SK-N-SH treated with all-trans-retinoic acid at 6 μM for 48 hours (cell line): ENCODE measurements around the gene SLK.
A peak's percentile ranks its signal among the peaks of the same experiment; 100 is the strongest.

Experiments
- ATAC-seq: fragments of 200-7000 bp; cut with Tn5 transposase; 3 replicates; pipeline ENCODE4 v1.9.1; 2020; ENCODE audit warnings: mild to moderate bottlenecking, moderate library complexity
- ARNTL ChIP-seq: fragments of 450-650 bp; formaldehyde crosslinking; IDR thresholded peaks from 2 replicates; pipeline ENCODE4 v1.5.0; 2020; ENCODE audit warnings: low read depth, mild to moderate bottlenecking, moderate library complexity, borderline replicate concordance
- BACH2 ChIP-seq: fragments of 250-450 bp; sonication (Bioruptor Pico); IDR thresholded peaks from 2 replicates; pipeline ENCODE4 v1.9.0; 2021; ENCODE audit warnings: mild to moderate bottlenecking, borderline replicate concordance
- CSDC2 ChIP-seq: fragments of 250-450 bp; sonication (Bioruptor Pico); IDR thresholded peaks from 2 replicates; pipeline ENCODE4 v1.5.0; 2020; ENCODE audit warnings: mild to moderate bottlenecking, moderate library complexity
- ESRRG ChIP-seq: fragments of 250-450 bp; sonication (Bioruptor Pico); IDR thresholded peaks from 2 replicates; pipeline ENCODE4 v1.6.1; 2021; ENCODE audit warnings: mild to moderate bottlenecking
- GLIS3 ChIP-seq: fragments of 250-450 bp; sonication (Bioruptor Pico); IDR thresholded peaks from 2 replicates; pipeline ENCODE4 v1.5.0; 2020; ENCODE audit warnings: mild to moderate bottlenecking, moderate library complexity
- ISL1 ChIP-seq: fragments of 250-450 bp; sonication (Bioruptor Pico); IDR thresholded peaks from 2 replicates; pipeline ENCODE4 v2.1.2; 2022; ENCODE audit warnings: mild to moderate bottlenecking, moderate library complexity
- OSR1 ChIP-seq: fragments of 250-450 bp; sonication (Bioruptor Pico); IDR thresholded peaks from 2 replicates; pipeline ENCODE4 v1.8.0; 2022; ENCODE audit warnings: moderate library complexity, mild to moderate bottlenecking, inconsistent platforms
- PPARA ChIP-seq: fragments of 250-450 bp; sonication (Bioruptor Pico); IDR thresholded peaks from 2 replicates; pipeline ENCODE4 v1.5.0; 2020; ENCODE audit warnings: mild to moderate bottlenecking, borderline replicate concordance
- RARB ChIP-seq: fragments of 250-450 bp; sonication (Bioruptor Pico); IDR thresholded peaks from 2 replicates; pipeline ENCODE4 v1.8.0; 2021; ENCODE audit warnings: mild to moderate bottlenecking, moderate library complexity
- SNAI2 ChIP-seq: fragments of 250-450 bp; sonication (Bioruptor Pico); IDR thresholded peaks from 2 replicates; pipeline ENCODE4 v1.5.0; 2020; ENCODE audit warnings: mild to moderate bottlenecking, moderate library complexity
- TCF4 ChIP-seq: fragments of 250-450 bp; sonication (Bioruptor Pico); IDR thresholded peaks from 2 replicates; pipeline ENCODE4 v1.8.0; 2021; ENCODE audit warnings: mild to moderate bottlenecking, moderate library complexity, borderline replicate concordance
- TOX ChIP-seq: fragments of 250-450 bp; sonication (Bioruptor Pico); IDR thresholded peaks from 2 replicates; pipeline ENCODE4 v1.8.0; 2021; ENCODE audit warnings: mild to moderate bottlenecking, moderate library complexity, borderline replicate concordance
- TSHZ2 ChIP-seq: fragments of 250-450 bp; sonication (Bioruptor Pico); IDR thresholded peaks from 2 replicates; pipeline ENCODE4 v1.5.0; 2020; ENCODE audit warnings: mild to moderate bottlenecking, moderate library complexity
- ZC3H10 ChIP-seq: fragments of 250-450 bp; sonication (Bioruptor Pico); IDR thresholded peaks from 2 replicates; pipeline ENCODE4 v1.5.1; 2021; ENCODE audit warnings: mild to moderate bottlenecking, moderate library complexity
- ZFP3 ChIP-seq: fragments of 250-450 bp; sonication (Bioruptor Pico); IDR thresholded peaks from 2 replicates; pipeline ENCODE4 v1.5.0; 2020; ENCODE audit warnings: mild to moderate bottlenecking, moderate library complexity
- ZFP30 ChIP-seq: fragments of 450-650 bp; formaldehyde crosslinking; IDR thresholded peaks from 2 replicates; pipeline ENCODE4 v1.5.0; 2022; ENCODE audit warnings: mild to moderate bottlenecking, moderate library complexity
- ZNF565 ChIP-seq: fragments of 450-650 bp; formaldehyde crosslinking; conservative IDR thresholded peaks from 2 replicates; pipeline ENCODE4 v1.5.0; 2020; ENCODE audit warnings: low read depth, mild to moderate bottlenecking, moderate library complexity
- ZNF70 ChIP-seq: fragments of 450-650 bp; formaldehyde crosslinking; IDR thresholded peaks from 2 replicates; pipeline ENCODE4 v1.5.0; 2020; ENCODE audit warnings: mild to moderate bottlenecking, moderate library complexity
- ZNF8 ChIP-seq: fragments of 450-650 bp; formaldehyde crosslinking; IDR thresholded peaks from 2 replicates; pipeline ENCODE4 v1.5.0; 2020; ENCODE audit warnings: mild to moderate bottlenecking, moderate library complexity
- TF ChIP-seq, protein P1 (sequence below): fragments of 250-450 bp; sonication (Bioruptor Pico); IDR thresholded peaks from 2 replicates; pipeline ENCODE4 v1.8.0; 2020; ENCODE audit warnings: mild to moderate bottlenecking, moderate library complexity, borderline replicate concordance
- TF ChIP-seq, protein P2 (sequence below): fragments of 250-450 bp; sonication (Bioruptor Pico); IDR thresholded peaks from 2 replicates; pipeline ENCODE4 v1.8.0; 2021; ENCODE audit warnings: low read depth, mild to moderate bottlenecking, moderate library complexity, borderline replicate concordance
- TF ChIP-seq, protein P3 (sequence below): fragments of 250-450 bp; sonication (Bioruptor Pico); IDR thresholded peaks from 2 replicates; pipeline ENCODE4 v1.5.1; 2020; ENCODE audit warnings: low read depth, mild to moderate bottlenecking, moderate library complexity
- TF ChIP-seq, protein P4 (sequence below): fragments of 250-450 bp; sonication (Bioruptor Pico); IDR thresholded peaks from 2 replicates; pipeline ENCODE4 v1.5.1; 2021; ENCODE audit warnings: mild to moderate bottlenecking, moderate library complexity

The SLK gene

GRCh38 chr10:103966671-103967447, at the start of gene SLK:
Gene SLK (plus strand): TSS chr10:103967140. CDS start chr10:103967746, 606 bp downstream.
- TF ChIP-seq CSDC2: peak; percentile 97
- TF ChIP-seq SNAI2 (CRISPR knock-in tag): peak; percentile 95; the same call in 1 of the 2 replicates
- 0 out of 2 replicates have a peak, but pooled peaks have one; percentile 32 for TF ChIP-seq ZC3H10 (CRISPR knock-in tag)
- TF ChIP-seq OSR1 (CRISPR knock-in tag): 0 out of 2 replicates have a peak, but pooled peaks have one; percentile 43
- TF ChIP-seq RARB (CRISPR knock-in tag): no peak
- TF ChIP-seq TCF4 (CRISPR knock-in tag): no peak
- TF ChIP-seq, protein P1, sequence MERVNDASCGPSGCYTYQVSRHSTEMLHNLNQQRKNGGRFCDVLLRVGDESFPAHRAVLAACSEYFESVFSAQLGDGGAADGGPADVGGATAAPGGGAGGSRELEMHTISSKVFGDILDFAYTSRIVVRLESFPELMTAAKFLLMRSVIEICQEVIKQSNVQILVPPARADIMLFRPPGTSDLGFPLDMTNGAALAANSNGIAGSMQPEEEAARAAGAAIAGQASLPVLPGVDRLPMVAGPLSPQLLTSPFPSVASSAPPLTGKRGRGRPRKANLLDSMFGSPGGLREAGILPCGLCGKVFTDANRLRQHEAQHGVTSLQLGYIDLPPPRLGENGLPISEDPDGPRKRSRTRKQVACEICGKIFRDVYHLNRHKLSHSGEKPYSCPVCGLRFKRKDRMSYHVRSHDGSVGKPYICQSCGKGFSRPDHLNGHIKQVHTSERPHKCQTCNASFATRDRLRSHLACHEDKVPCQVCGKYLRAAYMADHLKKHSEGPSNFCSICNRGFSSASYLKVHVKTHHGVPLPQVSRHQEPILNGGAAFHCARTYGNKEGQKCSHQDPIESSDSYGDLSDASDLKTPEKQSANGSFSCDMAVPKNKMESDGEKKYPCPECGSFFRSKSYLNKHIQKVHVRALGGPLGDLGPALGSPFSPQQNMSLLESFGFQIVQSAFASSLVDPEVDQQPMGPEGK: no peak
- no peak for TF ChIP-seq ESRRG
- TF ChIP-seq, protein P2, sequence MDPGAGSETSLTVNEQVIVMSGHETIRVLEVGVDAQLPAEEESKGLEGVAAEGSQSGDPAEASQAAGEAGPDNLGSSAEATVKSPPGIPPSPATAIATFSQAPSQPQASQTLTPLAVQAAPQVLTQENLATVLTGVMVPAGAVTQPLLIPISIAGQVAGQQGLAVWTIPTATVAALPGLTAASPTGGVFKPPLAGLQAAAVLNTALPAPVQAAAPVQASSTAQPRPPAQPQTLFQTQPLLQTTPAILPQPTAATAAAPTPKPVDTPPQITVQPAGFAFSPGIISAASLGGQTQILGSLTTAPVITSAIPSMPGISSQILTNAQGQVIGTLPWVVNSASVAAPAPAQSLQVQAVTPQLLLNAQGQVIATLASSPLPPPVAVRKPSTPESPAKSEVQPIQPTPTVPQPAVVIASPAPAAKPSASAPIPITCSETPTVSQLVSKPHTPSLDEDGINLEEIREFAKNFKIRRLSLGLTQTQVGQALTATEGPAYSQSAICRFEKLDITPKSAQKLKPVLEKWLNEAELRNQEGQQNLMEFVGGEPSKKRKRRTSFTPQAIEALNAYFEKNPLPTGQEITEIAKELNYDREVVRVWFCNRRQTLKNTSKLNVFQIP (CRISPR knock-in tag): no peak
- TF ChIP-seq ZFP3 (CRISPR knock-in tag): peak; percentile 84; the same call in 1 of the 2 replicates
- 0 out of 2 replicates have a peak, but pooled peaks have one; percentile 43 for TF ChIP-seq ARNTL (CRISPR knock-in tag)
- 0 out of 2 replicates have a peak, but pooled peaks have one; percentile 10 for TF ChIP-seq ZNF565 (CRISPR knock-in tag)
- no peak; the same call in 1 of the 2 replicates for TF ChIP-seq BACH2
- TF ChIP-seq ZFP30 (CRISPR knock-in tag): peak; percentile 59; the same call in 1 of the 2 replicates
- TF ChIP-seq TSHZ2 (CRISPR knock-in tag): peak; percentile 98
- TF ChIP-seq, protein P3, sequence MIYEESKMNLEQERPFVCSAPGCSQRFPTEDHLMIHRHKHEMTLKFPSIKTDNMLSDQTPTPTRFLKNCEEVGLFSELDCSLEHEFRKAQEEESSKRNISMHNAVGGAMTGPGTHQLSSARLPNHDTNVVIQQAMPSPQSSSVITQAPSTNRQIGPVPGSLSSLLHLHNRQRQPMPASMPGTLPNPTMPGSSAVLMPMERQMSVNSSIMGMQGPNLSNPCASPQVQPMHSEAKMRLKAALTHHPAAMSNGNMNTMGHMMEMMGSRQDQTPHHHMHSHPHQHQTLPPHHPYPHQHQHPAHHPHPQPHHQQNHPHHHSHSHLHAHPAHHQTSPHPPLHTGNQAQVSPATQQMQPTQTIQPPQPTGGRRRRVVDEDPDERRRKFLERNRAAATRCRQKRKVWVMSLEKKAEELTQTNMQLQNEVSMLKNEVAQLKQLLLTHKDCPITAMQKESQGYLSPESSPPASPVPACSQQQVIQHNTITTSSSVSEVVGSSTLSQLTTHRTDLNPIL (CRISPR knock-in tag): no peak
- TF ChIP-seq, protein P4, sequence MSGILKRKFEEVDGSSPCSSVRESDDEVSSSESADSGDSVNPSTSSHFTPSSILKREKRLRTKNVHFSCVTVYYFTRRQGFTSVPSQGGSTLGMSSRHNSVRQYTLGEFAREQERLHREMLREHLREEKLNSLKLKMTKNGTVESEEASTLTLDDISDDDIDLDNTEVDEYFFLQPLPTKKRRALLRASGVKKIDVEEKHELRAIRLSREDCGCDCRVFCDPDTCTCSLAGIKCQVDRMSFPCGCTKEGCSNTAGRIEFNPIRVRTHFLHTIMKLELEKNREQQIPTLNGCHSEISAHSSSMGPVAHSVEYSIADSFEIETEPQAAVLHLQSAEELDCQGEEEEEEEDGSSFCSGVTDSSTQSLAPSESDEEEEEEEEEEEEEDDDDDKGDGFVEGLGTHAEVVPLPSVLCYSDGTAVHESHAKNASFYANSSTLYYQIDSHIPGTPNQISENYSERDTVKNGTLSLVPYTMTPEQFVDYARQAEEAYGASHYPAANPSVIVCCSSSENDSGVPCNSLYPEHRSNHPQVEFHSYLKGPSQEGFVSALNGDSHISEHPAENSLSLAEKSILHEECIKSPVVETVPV (CRISPR knock-in tag): no peak
- no peak; the same call in 1 of the 2 replicates for TF ChIP-seq ZNF70 (CRISPR knock-in tag)
- peak; percentile 89; the same call in 1 of the 2 replicates for TF ChIP-seq PPARA (CRISPR knock-in tag)
- no peak for TF ChIP-seq TOX (CRISPR knock-in tag)
- TF ChIP-seq GLIS3 (CRISPR knock-in tag): no peak
- TF ChIP-seq ZNF8 (CRISPR knock-in tag): no peak; the same call in 1 of the 2 replicates
- no peak for TF ChIP-seq ISL1 (CRISPR knock-in tag)
- peak; percentile 72 for ATAC-seq
